ENCODE results near the gene HPSE2. TPM values are rescaled to one million over a fixed set of nuclear protein-coding genes. Genes with fewer than 3 reads are reported as not detected.
A peak's percentile ranks its signal among the peaks of the same experiment; 100 is the strongest.

Gene HPSE2
- total and polyA plus RNA-seq, 4 donors, result 0.05 TPM; not detected in 3

- peaks cover 0 to 4% (median 0%) of the 10 kb centered on the region in 4 donors for H3K4me1 ChIP-seq (ENCODE audit: control insufficient read depth in 4 of 4, insufficient read depth in 4 of 4, low read length in 3 of 4)
- H3K4me3 ChIP-seq (ENCODE audit: low read depth in 1 of 3, low read length in 3 of 3), result no peak overlapping the region
- no peak for DNase-seq (ENCODE audit: low spot score)
- no peaks in the 10 kb centered on the region for H3K27me3 ChIP-seq (ENCODE audit: control insufficient read depth in 4 of 4, insufficient read depth in 4 of 4, low read length in 3 of 4)
- H3K9me3 ChIP-seq (ENCODE audit: control insufficient read depth in 4 of 4, low read length in 3 of 4), result peaks cover 0 to 6% (median 0%) of the 10 kb centered on the region in 4 donors
- no peaks in the 10 kb centered on the region for H3K36me3 ChIP-seq (ENCODE audit: control insufficient read depth in 4 of 4, insufficient read depth in 3 of 4, low read depth in 1 of 4, low read length in 3 of 4)
- TF ChIP-seq FOXA2 (IDR thresholded peaks at IDR 0.05) (no peak), NR2F2 (IDR thresholded peaks at IDR 0.05) (no peak)
- H3K9ac ChIP-seq (ENCODE audit: low read depth in 1 of 2, low read length in 2 of 2), result no peak overlapping the region
- no peak overlapping the region for H3K27ac ChIP-seq (ENCODE audit: low read depth in 1 of 2, low read length in 2 of 2)
- whole genome bisulfite sequencing, result 13% methylated on average over 1 of the region's 1 CpG
Observed at GRCh38 chr10:99279626-99280111, 44.0 kb upstream of the HPSE2 start.

GRCh38 chr10:99276848-99277486 is 41.3 kb upstream of the HPSE2 start:
- H3K9ac ChIP-seq (ENCODE audit: low read depth in 1 of 2, low read length in 2 of 2), result no peak overlapping the region
- DNase-seq (ENCODE audit: low spot score), result no peak

GRCh38 chr10:99266383-99266782 is 30.7 kb upstream of the HPSE2 start:
- DNase-seq (ENCODE audit: low spot score), result no peak
- H3K27ac ChIP-seq (ENCODE audit: low read depth in 1 of 2, low read length in 2 of 2), result no peak overlapping the region
- no peak overlapping the region for H3K9ac ChIP-seq (ENCODE audit: low read depth in 1 of 2, low read length in 2 of 2)
- TF ChIP-seq HNF4A (conservative IDR thresholded peaks at IDR 0.05) (no peak), JUND (IDR thresholded peaks at IDR 0.05) (no peak), RXRA (IDR thresholded peaks at IDR 0.05) (no peak), RAD21 (IDR thresholded peaks at IDR 0.05) (no peak), REST (IDR thresholded peaks at IDR 0.05) (no peak), FOXA2 (IDR thresholded peaks at IDR 0.05) (no peak), TAF1 (conservative IDR thresholded peaks at IDR 0.05) (no peak), ZBTB33 (IDR thresholded peaks at IDR 0.05) (no peak), YY1 (IDR thresholded peaks at IDR 0.05) (no peak), GABPA (IDR thresholded peaks at IDR 0.05 in 1 of 2, conservative IDR thresholded peaks at IDR 0.05 in 1 of 2) (no peak), MAX (IDR thresholded peaks at IDR 0.05) (no peak), NR2F2 (IDR thresholded peaks at IDR 0.05) (no peak)
- H3K4me1 ChIP-seq (ENCODE audit: control insufficient read depth in 4 of 4, insufficient read depth in 4 of 4, low read length in 3 of 4), result no peaks in the 10 kb centered on the region
- H3K27me3 ChIP-seq (ENCODE audit: control insufficient read depth in 4 of 4, insufficient read depth in 4 of 4, low read length in 3 of 4), result no peaks in the 10 kb centered on the region
- H3K4me3 ChIP-seq (ENCODE audit: low read depth in 1 of 3, low read length in 3 of 3), result no peak overlapping the region
- H3K9me3 ChIP-seq (ENCODE audit: control insufficient read depth in 4 of 4, low read length in 3 of 4), result peaks cover 0 to 3% (median 0%) of the 10 kb centered on the region in 4 donors
- 44% methylated on average over 4 of the region's 4 CpGs for WGBS
- H3K36me3 ChIP-seq (ENCODE audit: control insufficient read depth in 4 of 4, insufficient read depth in 3 of 4, low read depth in 1 of 4, low read length in 3 of 4), result no peaks in the 10 kb centered on the region

More at GRCh38 chr10:99276848-99277486, 41.3 kb upstream of the HPSE2 start:
- H3K36me3 ChIP-seq (ENCODE audit: control insufficient read depth in 4 of 4, insufficient read depth in 3 of 4, low read depth in 1 of 4, low read length in 3 of 4), result no peaks in the 10 kb centered on the region
- no peaks in the 10 kb centered on the region for H3K27me3 ChIP-seq (ENCODE audit: control insufficient read depth in 4 of 4, insufficient read depth in 4 of 4, low read length in 3 of 4)
- TF ChIP-seq SP1 (IDR thresholded peaks at IDR 0.05) (no peak), RAD21 (IDR thresholded peaks at IDR 0.05) (peak; percentile 43 to 50), CTCF (IDR thresholded peaks at IDR 0.05; ENCODE audit: low read depth, low read length, missing input control) (peak; percentile 15)
- H3K4me3 ChIP-seq (ENCODE audit: low read depth in 1 of 3, low read length in 3 of 3), result no peak overlapping the region
- H3K4me1 ChIP-seq (ENCODE audit: control insufficient read depth in 4 of 4, insufficient read depth in 4 of 4, low read length in 3 of 4), result peaks cover 0 to 4% (median 0%) of the 10 kb centered on the region in 4 donors
- WGBS, result 18% methylated on average over 6 of the region's 6 CpGs
- no peak overlapping the region for H3K27ac ChIP-seq (ENCODE audit: low read depth in 1 of 2, low read length in 2 of 2)
- no peaks in the 10 kb centered on the region for H3K9me3 ChIP-seq (ENCODE audit: control insufficient read depth in 4 of 4, low read length in 3 of 4)
